ENCODE data around the gene CYP26A1. TPM values are rescaled to one million over a fixed set of nuclear protein-coding genes. Genes with fewer than 3 reads are reported as not detected.

The CYP26A1 gene
- total RNA-seq, 1 donor from 2014 or later, result not detected

- ATAC-seq (no peak), DNase-seq (ENCODE audit: missing footprints) (no peak)
- intact Hi-C loops (cut with DNase I), result no loop called here
Observed at GRCh38 chr10:93063144-93063976, 10.3 kb upstream of the CYP26A1 start.

GRCh38 chr10:93063977-93064660, 9.6 kb upstream of the CYP26A1 start:
- no peak for DNase-seq (ENCODE audit: missing footprints)

GRCh38 chr10:93064874-93065660, 8.6 kb upstream of the CYP26A1 start:
- ATAC-seq, result no peak
- DNase-seq (ENCODE audit: missing footprints), result no peak
- intact Hi-C loops (cut with DNase I), result no loop called here

More at GRCh38 chr10:93063977-93064660, 9.6 kb upstream of the CYP26A1 start:
- no peak for ATAC-seq
- intact Hi-C loops (cut with DNase I), result no loop called here

GRCh38 chr10:93065675-93066543, 7.8 kb upstream of the CYP26A1 start:
- ATAC-seq (no peak), DNase-seq (ENCODE audit: missing footprints) (no peak)
- intact Hi-C loops (cut with DNase I), result no loop called here

- DNase-seq (ENCODE audit: missing footprints), result no peak
Observed at GRCh38 chr10:93066544-93066913, 7.2 kb upstream of the CYP26A1 start.

GRCh38 chr10:93067443-93068365, 6.0 kb upstream of the CYP26A1 start:
- intact Hi-C loops (cut with DNase I), result no loop called here
- no peak for ATAC-seq

More at GRCh38 chr10:93066544-93066913, 7.2 kb upstream of the CYP26A1 start:
- intact Hi-C loops (cut with DNase I), result no loop called here
- ATAC-seq, result no peak

GRCh38 chr10:93068411-93069244, 5.1 kb upstream of the CYP26A1 start:
- ATAC-seq (peak; percentile 20), DNase-seq (ENCODE audit: missing footprints) (no peak)
- intact Hi-C loops (cut with DNase I), result no loop called here

More at GRCh38 chr10:93067443-93068365, 6.0 kb upstream of the CYP26A1 start:
- DNase-seq (ENCODE audit: missing footprints), result no peak

- ATAC-seq, result no peak
- DNase-seq (ENCODE audit: missing footprints), result no peak
- intact Hi-C loops (cut with DNase I), result no loop called here
Observed at GRCh38 chr10:93069245-93069561, 4.5 kb upstream of the CYP26A1 start.

- ATAC-seq, result no peak
- DNase-seq (ENCODE audit: missing footprints), result no peak
- intact Hi-C loops (cut with DNase I), result no loop called here
Observed at GRCh38 chr10:93070378-93071176, 3.1 kb upstream of the CYP26A1 start.

GRCh38 chr10:93071177-93071472, 2.6 kb upstream of the CYP26A1 start:
- intact Hi-C loops (cut with DNase I), result no loop called here
- ATAC-seq (no peak), DNase-seq (ENCODE audit: missing footprints) (no peak)

GRCh38 chr10:93071674-93072224, 1.9 kb upstream of the CYP26A1 start:
- intact Hi-C loops (cut with DNase I), result no loop called here
- ATAC-seq, result no peak
- DNase-seq (ENCODE audit: missing footprints), result no peak

- DNase-seq (ENCODE audit: missing footprints) (no peak), ATAC-seq (no peak)
- intact Hi-C loops (cut with DNase I), result no loop called here
Observed at GRCh38 chr10:93072225-93072712, 1.4 kb upstream of the CYP26A1 start.

GRCh38 chr10:93072713-93073538, 767 bp upstream of the CYP26A1 start:
- ATAC-seq, result no peak
- intact Hi-C loops (cut with DNase I), result no loop called here
- DNase-seq (ENCODE audit: missing footprints), result no peak

GRCh38 chr10:93074147-93074596, 479 bp downstream of the CYP26A1 start:
- intact Hi-C loops (cut with DNase I), result no loop called here
- DNase-seq (ENCODE audit: missing footprints), result no peak
- ATAC-seq, result no peak
